Measurements from ENCODE around the gene CAVIN1.
A peak's percentile ranks its signal among the peaks of the same experiment; 100 is the strongest.
"Not testable (repeated sequence)": the region's sequence is repeated elsewhere in the genome, so short reads cannot be mapped to it uniquely, and the experiment has no call there.

Gene CAVIN1

GRCh38 chr17:42404326-42405055 lies 18.6 kb downstream of the CAVIN1 start:
- DNase-seq: no peak

- no peak for DNase-seq
Measured at GRCh38 chr17:42403150-42403549, 19.9 kb downstream of the CAVIN1 start.

GRCh38 chr17:42402117-42402516 lies 20.9 kb downstream of the CAVIN1 start:
- DNase-seq: no peak

- not testable (repeated sequence) for DNase-seq
Measured at GRCh38 chr17:42400844-42401375, 22.1 kb downstream of the CAVIN1 start.

- no peak for DNase-seq
Measured at GRCh38 chr17:42399948-42400843, 22.9 kb downstream of the CAVIN1 start.

- DNase-seq: no peak
Measured at GRCh38 chr17:42399121-42399520, 23.9 kb downstream of the CAVIN1 start.

- DNase-seq: not testable (repeated sequence)
Measured at GRCh38 chr17:42395601-42396000, 27.5 kb downstream of the CAVIN1 start.

- no peak for DNase-seq
Measured at GRCh38 chr17:42394838-42395237, 28.2 kb downstream of the CAVIN1 start.

GRCh38 chr17:42392692-42393415 lies 30.2 kb downstream of the CAVIN1 start:
- no peak for DNase-seq

GRCh38 chr17:42391439-42391838 lies 31.6 kb downstream of the CAVIN1 start:
- not testable (repeated sequence) for DNase-seq

GRCh38 chr17:42389899-42390298 lies 33.2 kb downstream of the CAVIN1 start:
- no peak for DNase-seq

GRCh38 chr17:42389135-42389417 lies 34.0 kb downstream of the CAVIN1 start:
- DNase-seq: no peak

- peak; percentile 96 for DNase-seq
Measured at GRCh38 chr17:42388381-42389134, 34.5 kb downstream of the CAVIN1 start, which contains the start of gene STAT3. Gene STAT3 (minus strand): TSS chr17:42388442. CDS start chr17:42348516, 39,926 bp downstream.

GRCh38 chr17:42387661-42388380 lies 35.2 kb downstream of the CAVIN1 start:
- DNase-seq: no peak

- no peak for DNase-seq
Measured at GRCh38 chr17:42386777-42387657, 36.0 kb downstream of the CAVIN1 start.

GRCh38 chr17:42381898-42382297 lies 41.2 kb downstream of the CAVIN1 start:
- DNase-seq: no peak

GRCh38 chr17:42380935-42381334 lies 42.1 kb downstream of the CAVIN1 start:
- no peak for DNase-seq

- DNase-seq: no peak
Measured at GRCh38 chr17:42378959-42379594, 44.0 kb downstream of the CAVIN1 start.

- no peak for DNase-seq
Measured at GRCh38 chr17:42378359-42378958, 44.6 kb downstream of the CAVIN1 start.

GRCh38 chr17:42373896-42374295 lies 49.2 kb downstream of the CAVIN1 start:
- no peak for DNase-seq
